T-helper 2 cell (primary cell): ENCODE data around the gene KRTAP20-3.

Source experiments
- DNase-seq, 5 experiments: peaks; one replicate each; pipeline versions ENCODE4 v3.0.0 to v3.0.0-alpha.2; 2012 to 2022

KRTAP20-3 gene

GRCh38 chr21:30684506-30684905 is 41.8 kb downstream of the KRTAP20-3 start:
- peak in 1 of 5 experiments; percentile 62 for DNase-seq

GRCh38 chr21:30689822-30690221 is 47.2 kb downstream of the KRTAP20-3 start:
- DNase-seq = no peak
